Left lung (tissue), 10 donors: ENCODE results near the gene UBE2K. TPM values are rescaled to one million over a fixed set of nuclear protein-coding genes. Genes with fewer than 3 reads are reported as not detected.
A peak's percentile ranks its signal among the peaks of the same experiment; 100 is the strongest.

Source experiments
- ATAC-seq: fragments of 200-7000 bp; cut with Tn5 transposase; one replicate; pipeline ENCODE4 v1.9.1; 2020; ENCODE audit warnings: moderate library complexity
- DNase-seq, 4 donors: peaks; one replicate each; pipeline ENCODE4 v3.0.0-alpha.2; 2013 to 2020
- H3K27ac ChIP-seq, 2 donors: fragments of 200-600 bp; sonication (generic) in 1 of 2; one replicate each; pipeline versions ENCODE4 v1.5.0 to v1.8.0; 2020 to 2021
- H3K27me3 ChIP-seq, 2 donors: fragments of 200-600 bp; sonication (generic) in 1 of 2; one replicate each; pipeline versions ENCODE4 v1.5.0 to v1.8.0; 2020 to 2021
- H3K36me3 ChIP-seq, 2 donors: fragments of 200-600 bp; sonication (generic) in 1 of 2; one replicate each; pipeline versions ENCODE4 v1.5.0 to v1.8.0; 2020 to 2021
- H3K4me1 ChIP-seq, 2 donors: fragments of 200-600 bp; one replicate each; pipeline ENCODE4 v1.8.0; 2021
- H3K4me3 ChIP-seq, 2 donors: fragments of 200-600 bp; sonication (generic) in 1 of 2; one replicate each; pipeline versions ENCODE4 v1.5.0 to v1.8.0; 2020 to 2021; ENCODE audit warnings: mild to moderate bottlenecking in 1 of 2
- H3K9me3 ChIP-seq, 2 donors: fragments of 200-600 bp; sonication (generic) in 1 of 2; one replicate each; pipeline versions ENCODE4 v1.5.0 to v1.8.0; 2020 to 2021
- CTCF ChIP-seq, 2 donors: fragments of 200-600 bp; sonication (generic) in 1 of 2; IDR thresholded peaks; one replicate each; pipeline versions ENCODE4 v1.5.0 to v1.8.0; 2021; ENCODE audit warnings: antibody characterized with exemption in 2 of 2
- intact Hi-C, 2 donors: fragments of 100-400 bp; cut with DNase I; formaldehyde crosslinking; loops; one replicate each; pipeline versions ENCODE4 v1.11.2 to v1.14.2; 2022
- polyA plus RNA-seq, 6 donors: library from polyadenylated mRNA; unstranded; fragments of 120-200 nt; gene quantifications; one replicate each; pipeline ENCODE4 v1.2.1, GENCODE V29; 2013; ENCODE audit not compliant: insufficient read length in 6 of 6
- total RNA-seq, 2 donors: library from RNA; stranded (reverse); fragmentation: NEBNext Ultra II Directional; extraction: Animal tissue kit (Norgen Biotek cat#: 25700); gene quantifications; one replicate each; pipeline ENCODE4 v1.2.1, GENCODE V29; 2021
- donor health status: DM: no; HTN: yes; CAD: no.
- donor health status: DM: no; HTN: no; CAD: no.

The UBE2K gene
- total and polyA plus RNA-seq, 8 donors = 54.5 to 87.4 (median 75.9) TPM

GRCh38 chr4:39750216-39750615 is 52.3 kb downstream of the UBE2K start:
- Histone ChIP-seq H3K36me3 (peaks cover 0 to 46% of the 10 kb centered on the region in 2 donors), H3K4me1 (peaks cover 0 to 4% of the 10 kb centered on the region in 2 donors), H3K27ac (no peak overlapping the region), H3K9me3 (no peaks in the 10 kb centered on the region), H3K27me3 (no peaks in the 10 kb centered on the region), H3K4me3 (no peak overlapping the region)
- ATAC-seq (no peak), DNase-seq (no peak)
- no peak for TF ChIP-seq CTCF (IDR thresholded peaks at IDR 0.05)
- intact Hi-C loops = no loop called here

GRCh38 chr4:39754309-39754708 is 56.4 kb downstream of the UBE2K start:
- Histone ChIP-seq H3K27ac (no peak overlapping the region), H3K36me3 (peaks cover 0 to 66% of the 10 kb centered on the region in 2 donors), H3K4me3 (no peak overlapping the region), H3K4me1 (peaks cover 0 to 4% of the 10 kb centered on the region in 2 donors), H3K27me3 (no peaks in the 10 kb centered on the region), H3K9me3 (no peaks in the 10 kb centered on the region)
- ATAC-seq = peak; percentile 86
- no peak for DNase-seq
- intact Hi-C loops = no loop called here
- TF ChIP-seq CTCF (IDR thresholded peaks at IDR 0.05) = no peak

DNA sequence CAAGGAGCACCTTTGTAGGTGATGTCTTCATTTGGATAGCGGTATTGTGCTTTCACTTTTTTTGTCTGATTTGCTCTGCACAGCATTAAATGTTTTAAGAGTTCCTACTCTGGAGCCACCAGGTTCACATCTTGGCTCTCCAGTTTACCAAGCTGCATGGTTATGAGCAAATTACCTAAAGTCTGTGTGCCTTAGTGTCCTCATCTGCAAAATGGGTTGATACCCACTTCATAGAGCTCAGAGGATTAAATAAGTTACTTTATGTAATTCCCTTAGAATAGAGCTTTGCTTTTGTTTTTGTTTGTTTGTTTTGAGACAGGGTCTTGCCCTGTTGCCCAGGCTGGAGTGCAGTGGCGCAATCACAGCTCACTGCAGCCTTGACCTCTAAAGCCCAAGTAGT is 58.2 kb downstream of the UBE2K start:
- no peak for ATAC-seq

DNA sequence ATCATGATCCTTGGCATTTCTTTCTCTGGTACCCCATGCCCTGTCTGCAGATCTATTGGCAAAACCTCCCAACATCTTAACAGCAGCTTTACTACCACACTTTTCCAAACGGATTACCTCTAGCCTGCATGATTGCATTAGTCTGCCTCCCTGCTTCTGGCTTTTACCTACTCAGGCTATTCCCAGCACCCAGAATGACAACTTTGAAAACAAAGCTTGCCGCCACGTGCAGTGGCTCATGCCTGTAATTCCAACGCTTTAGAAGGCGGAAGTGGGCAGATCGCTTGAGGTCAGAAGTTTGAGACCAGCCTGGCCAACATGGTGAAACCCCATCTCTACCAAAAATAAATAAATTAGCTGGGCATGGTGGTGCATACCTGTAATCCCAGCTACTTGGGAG is 60.2 kb downstream of the UBE2K start:
- ATAC-seq (no peak), DNase-seq (no peak)
- intact Hi-C loops = no loop called here
- no peak overlapping the region for H3K4me3 ChIP-seq
- H3K27me3 ChIP-seq = no peaks in the 10 kb centered on the region
- peaks cover 0 to 70% of the 10 kb centered on the region in 2 donors for H3K36me3 ChIP-seq
- no peaks in the 10 kb centered on the region for H3K9me3 ChIP-seq
- peaks cover 0 to 4% of the 10 kb centered on the region in 2 donors for H3K4me1 ChIP-seq
- H3K27ac ChIP-seq = no peak overlapping the region
- TF ChIP-seq CTCF (IDR thresholded peaks at IDR 0.05) = no peak

More for the DNA sequence above, 58.2 kb downstream of the UBE2K start:
- peaks cover 0 to 69% of the 10 kb centered on the region in 2 donors for H3K36me3 ChIP-seq
- peaks cover 0 to 4% of the 10 kb centered on the region in 2 donors for H3K4me1 ChIP-seq
- no peak overlapping the region for H3K27ac ChIP-seq
- H3K27me3 ChIP-seq = no peaks in the 10 kb centered on the region
- intact Hi-C loops = no loop called here
- DNase-seq = no peak
- H3K9me3 ChIP-seq = no peaks in the 10 kb centered on the region
- no peak overlapping the region for H3K4me3 ChIP-seq
- TF ChIP-seq CTCF (IDR thresholded peaks at IDR 0.05) = no peak

GRCh38 chr4:39759569-39759968 is 61.6 kb downstream of the UBE2K start:
- intact Hi-C loops = no loop called here
- peaks cover 0 to 84% of the 10 kb centered on the region in 2 donors for H3K36me3 ChIP-seq
- TF ChIP-seq CTCF (IDR thresholded peaks at IDR 0.05) = no peak

More at GRCh38 chr4:39759569-39759968, 61.6 kb downstream of the UBE2K start:
- H3K4me3 ChIP-seq = no peak overlapping the region
- no peaks in the 10 kb centered on the region for H3K27me3 ChIP-seq
- H3K9me3 ChIP-seq = no peaks in the 10 kb centered on the region
- peaks cover 0 to under 1% of the 10 kb centered on the region in 2 donors for H3K4me1 ChIP-seq
- DNase-seq = no peak
- ATAC-seq = no peak
- H3K27ac ChIP-seq = no peak overlapping the region
